HG03378 (cell line): ENCODE results near the gene ADGRV1.

ENCODE experiments used
- ATAC-seq: cut with Tn5 transposase; IDR thresholded peaks from one replicate; pipeline ENCODE4 v1.9.1; 2021; ENCODE audit warnings: mild to moderate bottlenecking, moderate library complexity; ENCODE audit not compliant: unreplicated experiment

The ADGRV1 gene

DNA sequence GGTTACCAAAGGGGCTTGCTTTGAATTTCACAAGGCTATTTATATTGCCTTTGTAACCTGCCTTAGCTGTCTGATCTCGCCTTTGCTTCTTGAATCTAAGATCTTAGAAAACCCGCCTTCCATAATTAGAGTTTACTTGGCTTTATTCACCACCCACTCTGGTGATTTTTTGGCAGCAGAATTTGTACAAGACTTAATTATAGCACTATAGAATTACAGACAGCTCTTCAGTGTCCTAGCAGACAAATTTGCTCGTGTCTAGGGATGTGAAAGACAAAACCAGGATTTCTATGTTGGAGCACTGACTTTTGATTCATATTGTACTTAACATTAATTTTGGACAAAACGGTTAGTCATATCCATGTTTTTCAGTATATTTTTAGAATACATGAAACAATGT, 306.6 kb downstream of the ADGRV1 start:
- ATAC-seq: no peak

DNA sequence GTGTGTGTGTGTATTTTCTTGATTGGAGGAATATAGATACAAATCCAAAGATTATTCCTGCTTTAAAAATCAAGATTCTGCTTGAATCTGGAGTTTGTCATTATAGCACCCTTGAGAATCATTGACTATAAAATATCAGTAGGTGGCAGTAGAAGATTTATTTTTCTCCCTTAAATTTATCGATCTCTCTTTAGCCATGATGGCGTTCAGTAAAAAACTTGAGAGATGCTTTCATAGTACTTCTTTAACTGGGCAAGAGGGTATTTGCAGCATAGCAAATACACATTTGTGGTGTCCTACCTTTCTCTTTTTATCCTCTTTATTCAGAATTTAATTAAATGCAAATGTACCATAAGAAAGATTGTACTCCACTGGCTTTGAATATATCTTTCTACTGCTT, 307.7 kb downstream of the ADGRV1 start:
- no peak for ATAC-seq

DNA sequence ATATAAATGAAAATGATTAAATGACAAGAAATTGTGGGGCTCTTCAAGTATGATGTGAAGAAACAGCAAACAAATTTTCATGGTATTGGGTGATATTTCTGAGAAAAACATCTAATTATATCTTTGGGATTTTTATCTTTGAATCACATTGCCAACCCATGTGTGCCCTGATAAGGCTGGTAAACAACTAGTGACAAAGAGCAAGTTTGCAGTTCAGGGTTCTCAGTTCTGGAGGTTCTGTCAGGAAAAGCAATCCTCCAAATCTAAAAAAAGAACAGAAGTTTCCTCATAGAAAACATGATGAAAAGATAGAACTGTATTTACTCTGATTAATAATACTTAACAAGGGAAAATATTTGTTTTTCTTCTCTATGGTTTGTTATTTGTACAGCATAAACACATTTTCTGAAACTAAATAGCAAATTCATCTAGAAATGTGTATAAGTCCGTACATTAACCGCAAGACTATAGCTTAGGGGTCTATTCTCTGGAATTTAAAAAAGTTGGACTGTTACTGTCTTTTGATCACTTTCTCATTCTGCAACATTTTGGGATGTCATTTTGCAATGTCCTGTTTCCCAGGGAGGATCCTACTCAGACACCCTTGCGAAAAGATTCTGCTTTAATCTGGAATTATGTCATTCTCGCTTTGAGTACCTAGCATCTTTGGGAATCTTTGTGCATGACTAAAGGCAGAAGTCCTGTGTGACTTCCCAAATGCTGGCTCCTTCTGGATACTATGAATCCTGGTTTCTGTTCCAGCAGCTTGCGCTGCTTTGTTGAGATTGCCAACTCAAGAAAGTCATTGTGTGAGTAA, 308.5 kb downstream of the ADGRV1 start:
- ATAC-seq: no peak

DNA sequence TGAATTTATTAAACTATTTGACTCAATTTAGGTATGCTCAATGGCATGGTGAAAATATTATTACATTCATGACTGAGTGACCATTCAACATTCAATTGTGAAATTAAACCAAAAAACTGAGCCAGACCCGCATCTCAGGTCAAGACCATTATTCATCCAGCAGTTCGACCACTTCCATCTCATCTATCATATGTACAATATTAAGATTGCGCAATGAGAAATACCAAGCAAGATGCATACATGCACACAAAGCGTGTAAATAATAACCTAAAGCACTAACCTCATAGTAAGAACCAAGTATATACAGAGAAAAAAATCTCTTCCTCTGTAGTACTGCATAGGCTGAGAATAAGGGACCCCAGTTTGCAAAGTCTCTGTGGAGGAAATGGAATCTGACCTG, 310.2 kb downstream of the ADGRV1 start:
- ATAC-seq: no peak

DNA sequence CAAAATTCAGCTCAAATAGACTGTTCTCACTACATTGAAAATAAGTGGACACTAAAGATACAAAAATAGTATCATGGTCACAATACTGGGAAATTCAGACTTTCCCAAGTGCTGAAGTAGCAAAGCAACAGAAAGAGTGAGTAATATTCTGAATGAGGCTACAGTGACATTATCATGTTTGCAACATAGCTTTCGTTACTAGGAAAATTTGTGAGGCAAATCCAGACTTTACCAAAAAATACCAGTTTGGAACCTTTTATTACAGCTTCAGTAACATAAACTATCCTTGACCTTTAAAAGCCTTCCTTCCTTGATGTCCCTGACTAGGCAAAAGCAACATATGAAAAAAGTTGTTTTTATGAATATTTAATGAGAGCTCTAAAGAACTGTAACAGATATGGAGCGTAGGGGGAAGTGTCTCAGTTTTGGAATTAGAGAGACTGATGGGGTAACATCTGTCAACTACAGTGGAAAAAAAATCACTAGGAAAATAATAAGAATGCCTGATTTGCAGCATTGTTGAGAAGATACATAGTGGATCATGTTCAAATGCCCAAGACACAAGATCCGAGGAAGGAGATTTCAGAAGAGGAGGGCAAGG, 312.9 kb downstream of the ADGRV1 start:
- no peak for ATAC-seq

DNA sequence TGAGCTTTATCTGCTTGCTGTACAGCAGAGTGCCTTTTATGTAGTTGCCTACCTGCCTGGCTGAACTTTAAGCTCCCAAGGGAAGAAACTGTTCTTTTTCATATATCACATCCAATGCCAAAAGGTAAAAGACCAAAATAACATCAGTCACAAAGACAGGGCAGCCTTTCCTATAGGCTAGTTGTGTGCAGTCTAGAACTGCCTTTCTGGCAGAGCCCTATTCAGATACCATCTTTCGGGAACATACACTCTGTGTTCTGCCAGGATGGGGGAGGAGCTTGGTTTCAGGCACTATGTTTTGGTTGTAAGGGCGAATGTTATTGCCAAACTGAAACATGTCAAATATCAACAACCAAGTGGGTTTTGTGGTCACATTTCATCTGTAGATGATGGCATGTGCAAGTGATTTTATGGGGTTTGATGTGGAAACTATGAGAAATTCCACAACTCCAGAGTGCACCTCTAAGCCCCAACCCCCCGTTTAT, 314.5 kb downstream of the ADGRV1 start:
- ATAC-seq: no peak

DNA sequence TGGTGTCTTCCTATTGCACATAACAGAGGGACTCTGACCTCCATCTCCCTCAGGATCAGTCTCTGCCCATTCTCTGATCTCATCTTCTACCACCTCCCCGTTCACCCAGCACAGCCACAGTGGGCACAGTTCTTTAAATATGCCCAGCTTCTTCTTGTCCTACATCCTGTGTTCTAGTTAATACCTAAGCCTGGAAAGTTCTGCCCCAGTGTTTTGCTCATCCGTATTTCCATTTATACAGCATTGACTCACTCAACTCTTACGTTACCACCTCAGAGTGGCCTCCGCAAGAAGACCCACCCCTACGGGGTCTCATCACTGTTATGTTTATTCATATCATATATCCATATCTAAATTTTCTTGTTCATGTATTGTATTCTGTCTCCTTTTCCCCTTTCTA, 315.5 kb downstream of the ADGRV1 start:
- no peak for ATAC-seq

DNA sequence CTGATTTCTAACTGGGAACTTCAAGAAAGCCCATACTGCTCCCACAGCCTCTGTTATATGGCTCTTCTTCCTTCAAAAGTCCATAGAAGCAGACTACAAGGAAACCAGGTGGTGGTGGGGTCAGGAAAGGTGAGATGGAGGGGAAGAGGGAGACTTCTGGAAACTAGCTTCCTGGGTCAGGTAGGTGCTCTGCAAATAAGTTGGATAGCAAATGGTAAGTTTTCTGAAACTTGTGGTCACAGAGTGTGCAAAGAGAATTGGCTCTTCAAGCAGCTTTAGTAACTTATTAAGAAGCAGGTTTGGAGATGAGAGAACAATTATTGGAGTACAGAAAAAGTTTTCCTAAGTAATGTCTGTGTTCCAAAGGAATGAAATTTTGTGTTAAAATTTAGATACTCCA, 316.9 kb downstream of the ADGRV1 start:
- no peak for ATAC-seq

DNA sequence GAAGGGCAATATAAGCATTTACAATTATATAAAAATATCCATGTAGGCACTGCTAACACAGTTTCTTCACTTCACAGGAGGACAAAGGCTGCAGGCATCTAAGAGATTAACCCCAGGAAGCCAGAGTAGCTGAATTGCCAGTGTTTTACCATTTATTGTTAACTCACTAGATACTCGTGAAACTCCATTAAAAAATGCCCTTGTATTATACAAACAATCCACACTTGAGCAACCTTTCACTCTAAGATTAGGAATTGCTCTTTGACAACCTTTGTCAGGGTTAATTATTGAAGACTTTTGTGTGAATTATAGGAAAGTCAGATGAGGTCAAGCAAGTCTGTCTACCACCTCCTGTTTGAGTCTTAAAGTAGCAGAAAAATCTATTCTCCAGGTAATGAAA, 317.8 kb downstream of the ADGRV1 start:
- no peak for ATAC-seq

DNA sequence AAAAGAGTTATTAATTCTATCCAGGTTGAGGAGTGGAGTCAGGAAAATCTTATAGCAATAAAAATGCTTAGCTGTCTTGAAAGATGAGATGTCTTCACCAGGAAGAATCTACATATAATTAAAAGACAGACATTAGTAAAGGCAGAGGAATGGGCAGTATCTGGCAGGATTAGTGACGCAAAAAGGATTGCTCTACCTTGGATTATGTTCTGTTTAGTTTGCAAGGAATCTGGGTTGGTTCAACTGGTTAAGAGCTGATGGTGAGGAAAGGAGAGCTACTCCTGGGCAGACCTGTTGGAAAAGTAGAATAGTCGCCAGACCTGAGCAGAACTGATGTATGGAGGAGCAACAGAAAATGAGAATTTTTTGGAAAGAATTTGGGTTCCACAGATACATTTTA, 318.5 kb downstream of the ADGRV1 start:
- no peak for ATAC-seq

DNA sequence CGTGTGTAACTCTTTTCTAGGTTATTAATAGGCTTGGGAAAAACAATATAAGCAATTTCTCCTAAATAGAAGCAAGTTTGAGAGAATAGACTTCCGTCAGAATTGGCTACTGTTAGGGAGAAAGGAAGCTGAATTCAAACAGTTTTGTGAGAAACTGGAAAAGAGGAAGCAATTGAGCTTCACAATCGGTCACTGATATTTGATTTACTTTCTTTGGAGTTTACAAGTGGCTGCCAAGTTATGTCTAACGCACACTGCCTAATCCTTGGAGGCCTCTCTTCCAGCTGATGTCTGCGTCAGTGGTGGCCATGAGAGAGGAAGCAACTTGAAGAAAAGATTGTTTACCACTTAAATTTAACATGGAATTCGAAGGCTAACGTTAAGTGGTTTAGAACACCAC, 319.5 kb downstream of the ADGRV1 start:
- ATAC-seq: no peak

DNA sequence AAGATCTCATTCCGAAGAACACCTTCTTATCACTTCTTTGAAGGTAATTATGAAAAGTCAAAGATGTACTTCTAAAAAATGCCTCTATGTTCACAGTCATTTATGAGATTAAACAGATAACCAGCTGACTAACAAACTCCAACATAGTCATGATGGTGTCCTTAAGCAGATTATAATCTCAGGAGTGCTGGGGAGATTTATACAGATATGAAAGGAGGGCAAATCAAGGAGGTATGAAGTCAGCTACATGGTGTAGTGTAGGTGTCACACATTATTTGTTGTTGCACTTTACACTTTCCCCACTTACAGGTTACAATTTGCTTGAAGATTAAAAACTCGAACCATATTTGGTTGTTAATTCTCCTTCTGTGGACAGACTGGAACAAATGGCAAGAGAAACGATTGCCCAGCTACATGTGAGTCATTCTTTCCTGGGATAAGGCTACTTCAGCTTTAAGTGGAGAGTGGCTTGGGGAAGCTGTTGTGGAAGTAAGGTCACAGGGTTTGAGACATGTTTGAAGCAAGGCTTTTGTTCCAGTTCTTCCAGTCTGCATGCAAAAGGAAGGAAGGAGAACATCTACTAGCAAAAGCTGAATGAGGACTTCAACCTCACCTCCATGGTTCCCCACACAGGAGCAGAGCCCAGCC, 320.1 kb downstream of the ADGRV1 start:
- ATAC-seq: no peak

DNA sequence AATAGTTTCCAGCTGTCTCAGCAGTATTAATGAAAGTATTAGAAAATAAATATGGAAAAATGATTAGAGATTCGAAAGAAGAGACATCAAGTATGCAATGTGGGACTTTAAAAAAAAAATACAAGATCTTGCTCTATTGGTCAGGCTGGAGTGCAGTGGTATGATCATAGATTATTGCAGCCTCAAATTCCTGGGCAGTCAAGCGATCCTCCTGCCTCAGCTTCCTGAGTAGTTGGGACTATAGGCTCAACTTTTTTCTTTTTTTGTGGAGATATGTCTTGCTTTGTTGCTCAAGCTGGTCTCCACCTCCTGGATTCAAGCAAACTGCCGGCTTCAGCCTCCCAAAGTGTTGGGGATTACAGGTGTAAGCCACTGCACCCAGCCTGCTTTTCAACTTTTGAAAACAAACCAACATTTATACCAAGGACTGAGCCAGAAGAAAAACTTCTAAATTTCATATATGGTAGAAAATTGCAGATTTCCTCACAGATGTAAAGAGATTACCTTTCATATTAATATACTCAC, 323.1 kb downstream of the ADGRV1 start:
- no peak for ATAC-seq

DNA sequence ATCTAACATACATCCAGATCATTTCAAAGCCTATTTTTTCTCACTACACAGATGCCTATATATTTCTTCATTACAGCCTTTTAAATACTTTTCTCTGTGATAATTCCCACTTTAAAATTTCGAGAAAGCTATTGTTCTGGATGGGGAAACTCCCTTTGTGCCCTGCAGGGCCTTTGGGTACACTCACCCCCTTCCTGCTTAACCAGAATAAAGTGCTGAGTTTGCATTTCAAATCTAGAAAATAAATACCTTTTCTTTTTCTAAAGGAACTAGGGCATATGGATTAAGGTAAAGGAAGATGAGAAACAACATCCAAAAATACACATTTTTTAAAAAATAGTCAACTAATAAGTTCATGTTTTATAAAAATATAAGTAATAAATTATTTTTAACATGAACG, 323.9 kb downstream of the ADGRV1 start:
- no peak for ATAC-seq

DNA sequence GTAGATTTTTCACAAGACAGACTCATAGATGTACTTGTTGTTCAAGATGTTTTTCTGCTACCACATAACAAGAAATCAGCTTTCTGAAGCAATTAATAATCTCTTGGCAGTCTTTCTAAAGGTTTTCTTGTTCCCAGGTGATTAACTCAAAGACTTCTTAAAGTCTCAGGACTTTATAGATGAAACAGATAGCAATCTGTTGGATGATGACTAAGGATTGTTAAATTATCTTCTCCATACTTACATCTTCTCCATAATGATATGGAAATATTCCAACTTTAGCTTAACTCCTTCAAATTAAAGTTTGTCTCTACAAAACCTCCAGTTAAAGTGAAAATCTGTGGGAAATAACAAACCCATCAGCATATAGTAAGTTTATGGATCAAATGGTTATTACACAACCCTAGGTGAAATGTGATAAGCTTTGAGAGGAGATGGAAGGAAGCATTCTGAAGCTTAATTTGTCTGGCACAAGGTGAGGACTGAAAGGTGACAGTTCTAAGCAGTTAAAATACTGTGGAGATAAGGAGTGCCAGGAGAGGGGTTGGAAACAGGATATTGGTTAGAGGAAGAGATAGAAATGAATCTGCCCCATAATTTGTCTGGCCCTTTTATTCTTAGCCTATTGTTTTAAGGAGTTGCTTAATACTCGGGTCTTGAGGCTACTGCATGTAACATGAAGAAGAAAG, 326.7 kb downstream of the ADGRV1 start:
- ATAC-seq: no peak

DNA sequence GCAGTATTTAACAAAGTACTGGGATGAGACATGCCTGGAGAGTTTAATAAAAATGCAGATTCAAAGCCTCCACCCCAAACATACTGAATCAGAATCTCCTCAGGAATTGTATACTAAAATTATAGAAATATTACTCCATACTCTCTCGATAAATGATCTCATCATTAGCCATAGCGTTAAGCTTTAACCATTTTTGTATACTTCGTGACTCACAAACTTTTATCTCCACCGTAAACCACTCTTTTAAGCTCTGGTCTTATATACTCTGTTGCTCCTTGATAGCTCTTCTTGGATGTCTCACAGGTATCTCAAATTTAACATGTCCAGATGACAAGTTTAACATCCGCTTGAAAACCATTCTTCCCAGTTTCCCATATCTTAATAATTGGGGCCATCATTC, 327.8 kb downstream of the ADGRV1 start:
- no peak for ATAC-seq

DNA sequence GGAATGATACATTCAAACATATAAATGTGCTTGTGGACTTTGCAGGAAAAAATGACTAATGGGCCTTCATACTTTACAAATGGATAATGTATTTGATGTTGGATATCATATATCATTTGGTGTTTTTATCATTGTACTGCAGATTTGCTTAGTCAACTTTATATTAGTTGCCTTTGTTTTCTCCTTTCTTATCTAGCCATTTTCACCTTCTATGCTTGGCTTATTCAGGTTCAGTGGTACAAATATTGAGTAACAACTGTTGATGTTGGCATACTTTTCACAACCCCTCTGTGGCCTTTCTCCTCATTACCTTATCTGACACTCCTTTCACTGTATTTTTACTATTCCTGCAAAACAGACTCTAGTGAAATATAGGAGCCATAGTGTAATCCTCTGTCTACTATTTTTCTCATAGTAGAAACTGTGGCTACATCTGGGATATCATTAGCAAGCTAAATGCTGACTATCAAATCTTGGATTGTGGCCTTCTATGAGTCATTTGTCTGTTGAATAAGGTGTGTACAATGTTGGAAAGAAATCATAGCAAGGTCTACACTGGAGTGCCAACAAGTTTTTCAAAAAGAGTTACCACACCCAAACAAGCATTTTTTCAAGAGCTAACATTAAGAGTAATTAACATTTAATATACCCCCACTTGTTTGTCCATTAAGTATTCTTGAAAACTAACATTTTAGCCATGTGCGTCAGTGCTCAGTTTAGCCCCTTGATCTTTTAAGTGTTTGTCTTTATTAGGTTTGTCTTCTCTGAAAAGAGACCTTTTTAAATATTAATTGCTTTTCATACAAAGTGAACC, 330.1 kb downstream of the ADGRV1 start:
- ATAC-seq: no peak

DNA sequence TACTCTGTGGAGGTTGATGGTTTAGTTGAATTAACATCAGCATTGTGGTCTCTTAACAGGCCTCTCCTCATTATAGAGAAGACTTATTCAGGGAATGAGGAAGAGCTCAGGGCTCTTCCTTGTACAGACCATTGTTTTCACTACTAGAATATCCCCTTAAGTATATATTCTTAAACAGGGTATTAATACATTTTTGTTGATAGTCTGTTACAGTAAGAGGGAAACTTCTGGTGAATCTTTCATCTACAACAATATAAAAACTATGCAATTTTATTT, 330.7 kb downstream of the ADGRV1 start:
- no peak for ATAC-seq

DNA sequence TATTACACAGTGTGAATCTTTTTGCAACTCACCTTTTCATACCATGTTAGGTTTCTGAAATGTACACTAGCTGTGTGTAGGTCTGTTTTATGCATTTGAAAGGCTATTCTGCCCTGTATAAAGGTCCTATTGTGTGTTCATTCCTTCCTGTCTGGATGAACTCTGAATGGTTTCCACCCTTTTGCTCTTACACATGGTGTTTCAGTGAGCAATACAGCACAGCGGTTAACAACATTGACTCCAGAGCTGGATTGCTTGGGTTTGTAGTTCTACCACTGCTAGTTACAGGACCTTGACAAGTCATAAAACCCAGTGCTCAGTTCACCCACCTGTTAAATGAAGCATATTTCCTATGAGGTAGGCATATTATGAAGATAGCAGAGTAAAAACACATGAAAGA, 331.6 kb downstream of the ADGRV1 start:
- no peak for ATAC-seq

DNA sequence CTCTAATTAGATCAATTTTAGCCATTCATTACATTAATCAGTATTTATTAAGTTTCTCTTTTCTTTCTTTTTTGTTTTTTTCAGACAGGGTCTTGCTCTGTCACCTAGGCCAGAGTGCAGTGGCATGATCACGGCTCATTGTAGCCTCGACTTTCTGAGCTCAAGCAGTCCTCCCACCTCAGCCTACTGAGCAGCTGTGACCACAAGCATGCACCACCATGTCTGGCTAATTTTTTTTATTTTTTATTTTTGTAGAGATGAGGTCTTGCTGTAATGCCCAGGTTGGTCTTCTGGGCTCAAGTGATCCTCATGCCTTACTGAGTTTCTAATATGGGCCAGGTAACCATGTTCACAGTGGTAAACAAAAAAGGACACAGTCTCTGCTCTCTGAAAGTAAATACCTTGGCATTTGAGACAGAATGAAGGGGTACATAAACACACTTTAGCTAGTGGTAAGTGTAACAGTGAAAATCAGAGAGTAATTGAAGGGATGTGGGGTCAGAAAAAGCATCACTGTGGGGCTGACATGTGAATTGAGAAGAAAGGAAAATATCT, 336.3 kb downstream of the ADGRV1 start:
- ATAC-seq: no peak
